ENCODE data around the gene BLOC1S4. TPM values are rescaled to one million over a fixed set of nuclear protein-coding genes. Genes with fewer than 3 reads are reported as not detected.

Gene BLOC1S4
- polyA plus RNA-seq, 6 donors from 2014 or later: 70.2 to 93.2 (median 79.6) TPM

DNA sequence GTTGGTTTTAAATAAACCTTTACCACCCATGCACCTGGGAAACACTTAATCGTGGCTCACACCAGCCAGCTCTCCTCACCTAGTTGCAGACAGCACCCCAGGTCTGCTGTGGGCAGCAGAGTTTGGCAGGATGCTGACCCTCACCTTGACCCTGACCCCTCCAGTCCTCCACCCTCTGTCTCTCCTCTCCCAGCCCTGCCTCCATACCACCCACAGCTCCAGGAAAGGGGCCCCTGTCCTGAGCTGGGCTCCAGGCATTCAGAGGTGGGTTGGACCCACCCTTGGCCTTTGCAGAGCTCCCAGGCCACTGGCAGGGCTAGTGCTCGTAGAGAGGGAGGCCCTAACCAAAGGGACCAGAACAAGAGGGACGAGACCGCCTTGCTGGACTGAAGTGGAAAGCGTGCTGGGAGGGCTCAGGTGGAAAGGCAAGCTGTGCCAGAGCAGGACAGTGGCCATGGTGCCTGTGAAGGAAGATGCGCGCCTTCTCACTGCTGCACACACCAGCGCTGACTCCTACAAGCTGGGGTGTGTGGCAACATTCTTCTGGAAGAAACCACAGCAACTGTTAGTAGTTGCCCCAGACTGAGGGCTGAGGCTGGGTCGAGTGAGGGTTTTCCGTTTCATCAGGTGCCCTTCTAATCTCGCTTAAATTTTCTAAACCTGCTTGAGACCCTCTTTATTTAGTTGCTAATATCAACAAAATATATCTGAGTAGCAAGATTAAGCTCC lies 32.9 kb upstream of the BLOC1S4 start:
- peaks cover 0 to 7% (median 0%) of the 10 kb centered on the region in 7 donors for H3K9me3 Mint-ChIP-seq
- ATAC-seq (ENCODE audit: low read depth in 2 of 2): no peak
- H3K4me3 Mint-ChIP-seq: no peak overlapping the region
- peaks cover 0 to 7% (median 7%) of the 10 kb centered on the region in 3 donors for H3K4me1 Mint-ChIP-seq
- peaks cover 0 to 5% (median 0%) of the 10 kb centered on the region in 3 donors for H3K27me3 Mint-ChIP-seq
- DNase-seq: no peak
- no peak overlapping the region for H3K27ac Mint-ChIP-seq
- H3K36me3 Mint-ChIP-seq: no peaks in the 10 kb centered on the region

DNA sequence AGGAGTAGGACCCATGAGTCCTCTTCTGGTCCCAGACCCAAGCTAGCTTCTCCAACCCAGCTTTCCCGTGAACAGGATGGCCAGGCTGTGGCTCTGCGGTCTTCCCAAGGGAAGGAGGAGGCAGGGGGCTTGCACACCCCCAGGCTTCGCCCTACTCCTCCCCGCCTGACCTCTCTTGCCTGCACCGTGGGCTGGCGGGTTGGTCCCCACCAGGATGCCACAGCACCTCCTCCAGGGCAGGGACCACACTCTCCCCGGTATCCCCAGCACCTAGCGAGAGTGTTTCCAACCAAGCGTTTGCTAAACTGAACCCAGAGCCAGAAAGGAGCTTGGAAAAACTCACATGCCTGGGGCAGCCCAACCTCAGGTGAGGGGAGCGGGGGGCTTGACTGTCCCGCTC lies 31.3 kb upstream of the BLOC1S4 start:
- Mint-ChIP-seq H3K4me3 (no peak overlapping the region), H3K4me1 (peaks cover 0 to 5% (median 4%) of the 10 kb centered on the region in 3 donors), H3K27ac (no peak overlapping the region), H3K9me3 (peaks cover 0 to 7% (median 0%) of the 10 kb centered on the region in 7 donors), H3K36me3 (no peaks in the 10 kb centered on the region), H3K27me3 (peaks cover 0 to 7% (median under 1%) of the 10 kb centered on the region in 3 donors)
- DNase-seq (no peak), ATAC-seq (ENCODE audit: low read depth in 2 of 2) (no peak)

DNA sequence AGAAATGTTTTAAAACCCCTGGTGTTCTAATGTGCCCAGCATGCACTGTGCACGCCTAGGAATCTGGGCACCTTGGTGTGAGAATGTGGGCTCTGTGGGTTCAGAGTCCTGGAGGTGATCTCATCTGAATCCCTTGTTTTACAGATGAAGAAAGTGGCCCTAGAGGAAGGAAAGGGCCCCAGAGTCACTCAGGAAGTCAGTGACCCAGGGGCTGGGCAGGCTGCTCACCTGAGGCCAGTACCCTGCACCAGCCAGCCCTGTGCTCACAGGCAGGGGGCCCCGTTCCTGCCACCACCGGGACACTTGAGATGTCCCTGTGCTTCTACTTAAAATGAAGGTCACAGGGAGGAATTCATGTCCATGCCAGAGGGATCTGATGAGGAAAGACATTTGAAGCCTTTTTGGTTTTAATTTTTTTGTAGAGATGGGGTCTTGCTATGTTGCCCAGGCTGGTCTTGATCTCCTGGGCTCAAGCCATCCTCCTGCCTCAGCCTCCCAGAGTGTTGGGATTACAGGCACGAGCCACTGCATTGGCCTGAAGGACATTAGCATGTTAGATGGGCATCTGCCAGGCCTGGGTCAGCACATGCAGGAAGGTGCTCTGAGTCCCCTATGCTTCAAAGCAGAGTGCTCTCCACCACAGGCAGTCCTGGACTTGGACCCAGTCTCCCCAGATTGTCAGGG lies 29.7 kb upstream of the BLOC1S4 start:
- ATAC-seq (ENCODE audit: low read depth in 2 of 2) (no peak), DNase-seq (no peak)
- no peaks in the 10 kb centered on the region for H3K9me3 Mint-ChIP-seq
- peak overlapping the region in 1 of 8 donors; percentile 15 for H3K4me3 Mint-ChIP-seq
- H3K27me3 Mint-ChIP-seq: peaks cover 0 to 23% (median 8%) of the 10 kb centered on the region in 3 donors
- peak overlapping the region in 1 of 6 donors; percentile 42 for H3K27ac Mint-ChIP-seq
- no peaks in the 10 kb centered on the region for H3K36me3 Mint-ChIP-seq
- H3K4me1 Mint-ChIP-seq: peaks cover 0 to 10% (median 0%) of the 10 kb centered on the region in 3 donors

DNA sequence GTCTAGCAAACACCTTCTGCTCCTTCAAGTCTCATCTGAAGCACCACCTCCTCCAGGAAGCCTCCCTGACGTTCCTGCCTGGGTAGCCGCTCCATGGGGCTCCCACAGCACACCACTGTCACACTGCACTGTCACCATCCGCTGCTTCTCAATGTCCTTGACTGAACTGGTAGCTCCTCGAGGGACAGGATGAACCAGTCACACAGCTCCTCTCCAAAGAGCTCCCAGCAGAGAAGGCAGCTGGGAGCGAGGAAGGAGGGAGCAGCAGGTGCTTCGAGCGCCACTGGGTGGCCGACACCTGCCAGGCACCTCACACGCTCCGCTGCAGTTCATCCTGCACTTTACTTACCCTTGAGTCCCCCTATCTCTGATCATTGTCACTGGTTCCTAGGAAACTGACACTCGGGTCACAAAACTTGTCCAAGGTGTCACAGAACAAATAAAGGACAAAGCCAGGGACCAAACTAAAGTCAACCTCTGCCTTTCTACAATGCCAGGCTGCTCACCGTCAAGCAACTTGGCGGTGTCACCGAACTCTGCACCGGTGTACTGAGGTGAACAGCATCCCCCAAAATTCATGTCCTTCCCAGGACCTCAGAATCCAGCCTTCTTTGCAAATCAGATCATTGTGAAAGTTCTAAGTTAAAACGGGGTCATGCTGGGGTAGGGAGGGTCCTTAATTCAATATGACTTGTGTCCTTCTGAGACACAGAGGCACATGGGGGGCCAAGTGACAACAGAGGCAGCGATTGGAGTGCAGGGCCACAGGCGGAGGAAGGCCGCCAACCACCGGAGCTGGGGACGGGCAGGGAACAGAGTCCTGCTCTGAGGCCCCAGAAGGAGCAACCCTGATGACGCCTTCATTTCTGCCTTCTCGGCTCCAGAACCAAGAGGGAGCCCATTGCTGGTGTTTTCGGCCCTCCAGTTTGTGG lies 27.8 kb upstream of the BLOC1S4 start:
- Mint-ChIP-seq H3K27me3 (peaks cover 0 to 23% (median 8%) of the 10 kb centered on the region in 3 donors), H3K27ac (peak overlapping the region in 3 of 6 donors; percentile 26 to 74 (median 63)), H3K36me3 (no peaks in the 10 kb centered on the region), H3K4me3 (peak overlapping the region in 1 of 8 donors; percentile 48), H3K4me1 (peaks cover 0 to 10% (median 0%) of the 10 kb centered on the region in 3 donors), H3K9me3 (no peaks in the 10 kb centered on the region)
- DNase-seq (no peak), ATAC-seq (ENCODE audit: low read depth in 2 of 2) (no peak)

DNA sequence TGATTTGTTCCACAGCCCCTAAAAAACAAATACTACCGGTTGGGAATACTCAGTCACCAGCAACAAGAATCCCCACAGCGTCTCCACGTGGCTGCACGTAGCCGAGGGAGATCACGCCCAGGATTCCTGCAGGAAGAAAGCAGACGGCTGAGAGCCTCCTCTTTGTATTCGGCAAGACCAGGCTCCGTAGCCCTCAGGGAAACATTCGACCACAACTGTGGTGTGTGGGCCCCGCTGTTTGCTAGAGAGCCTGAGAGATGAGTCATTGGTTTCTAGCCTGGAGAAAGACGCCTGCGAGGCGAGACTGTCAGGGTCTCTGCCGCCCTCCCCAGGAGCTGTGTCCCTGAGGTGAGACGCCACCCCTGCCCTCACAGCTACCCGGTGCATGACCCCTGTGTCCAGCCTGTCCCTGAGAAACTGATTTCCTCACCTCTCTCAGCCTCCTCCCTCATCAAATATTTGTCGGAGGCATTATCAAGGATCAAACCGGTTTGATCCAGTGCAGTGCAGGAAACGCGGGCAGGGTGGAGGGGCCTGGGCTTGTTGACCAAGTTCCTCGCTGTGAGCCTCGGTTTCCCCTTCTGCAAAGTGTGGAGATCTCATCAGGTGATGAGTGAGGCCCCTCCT lies 27.0 kb upstream of the BLOC1S4 start:
- Mint-ChIP-seq H3K9me3 (no peaks in the 10 kb centered on the region), H3K27me3 (peaks cover 0 to 23% (median 8%) of the 10 kb centered on the region in 3 donors), H3K27ac (no peak overlapping the region), H3K4me3 (no peak overlapping the region), H3K4me1 (peaks cover 0 to 10% (median 1%) of the 10 kb centered on the region in 3 donors), H3K36me3 (no peaks in the 10 kb centered on the region)
- ATAC-seq (ENCODE audit: low read depth in 2 of 2) (no peak), DNase-seq (no peak)

DNA sequence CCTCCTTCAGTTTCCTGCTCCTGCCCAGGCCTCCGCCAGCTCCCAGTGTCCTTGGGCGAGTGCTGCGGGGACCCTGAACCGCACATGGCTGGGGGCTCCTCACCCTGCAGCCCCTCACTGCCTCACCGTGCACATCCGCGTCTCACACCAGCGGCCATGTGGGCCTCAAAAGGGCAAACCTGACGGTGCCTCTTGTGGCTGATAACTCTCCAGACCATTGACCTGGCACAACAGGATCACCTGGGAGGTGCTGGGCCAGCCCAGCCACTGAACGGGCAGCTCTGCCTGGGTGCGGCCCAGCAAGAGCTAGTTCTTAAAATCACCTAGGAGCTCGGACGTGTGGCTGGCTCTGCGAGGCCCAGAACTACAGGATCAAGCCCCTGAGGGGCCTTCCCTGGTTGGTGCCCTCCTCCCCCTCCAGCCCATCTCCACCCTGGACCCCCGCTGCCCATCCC lies 26.4 kb upstream of the BLOC1S4 start:
- H3K36me3 Mint-ChIP-seq: no peaks in the 10 kb centered on the region
- DNase-seq (no peak), ATAC-seq (ENCODE audit: low read depth in 2 of 2) (no peak)
- no peak overlapping the region for H3K4me3 Mint-ChIP-seq
- H3K27me3 Mint-ChIP-seq: peaks cover 0 to 23% (median 8%) of the 10 kb centered on the region in 3 donors
- no peak overlapping the region for H3K27ac Mint-ChIP-seq
- H3K4me1 Mint-ChIP-seq: peaks cover under 1 to 10% (median 2%) of the 10 kb centered on the region in 3 donors
- no peaks in the 10 kb centered on the region for H3K9me3 Mint-ChIP-seq

DNA sequence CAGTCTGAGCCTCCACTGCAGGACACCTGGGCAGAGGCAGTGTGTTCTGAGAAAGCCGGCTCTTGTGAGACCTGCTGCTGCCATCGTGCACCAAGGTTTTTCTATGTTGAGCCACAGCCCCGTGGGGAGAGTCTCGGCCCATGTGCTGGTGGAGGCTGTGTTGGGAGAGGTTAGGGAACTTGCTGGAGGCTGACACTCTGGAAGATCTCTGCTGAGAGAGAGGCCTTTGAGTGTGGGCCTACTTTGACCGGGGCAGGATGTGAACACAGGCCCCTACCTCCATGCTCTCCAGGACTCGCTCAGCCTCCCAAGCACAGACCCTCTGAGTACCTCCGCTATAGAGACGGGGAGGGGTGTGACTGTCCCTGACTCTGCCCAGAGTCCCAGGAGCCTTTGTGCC lies 23.6 kb upstream of the BLOC1S4 start:
- no peaks in the 10 kb centered on the region for H3K36me3 Mint-ChIP-seq
- no peak overlapping the region for H3K27ac Mint-ChIP-seq
- DNase-seq (no peak), ATAC-seq (ENCODE audit: low read depth in 2 of 2) (no peak)
- peaks cover 4 to 10% (median 9%) of the 10 kb centered on the region in 3 donors for H3K4me1 Mint-ChIP-seq
- no peaks in the 10 kb centered on the region for H3K9me3 Mint-ChIP-seq
- H3K4me3 Mint-ChIP-seq: no peak overlapping the region
- H3K27me3 Mint-ChIP-seq: peaks cover 0 to 18% (median 8%) of the 10 kb centered on the region in 3 donors

DNA sequence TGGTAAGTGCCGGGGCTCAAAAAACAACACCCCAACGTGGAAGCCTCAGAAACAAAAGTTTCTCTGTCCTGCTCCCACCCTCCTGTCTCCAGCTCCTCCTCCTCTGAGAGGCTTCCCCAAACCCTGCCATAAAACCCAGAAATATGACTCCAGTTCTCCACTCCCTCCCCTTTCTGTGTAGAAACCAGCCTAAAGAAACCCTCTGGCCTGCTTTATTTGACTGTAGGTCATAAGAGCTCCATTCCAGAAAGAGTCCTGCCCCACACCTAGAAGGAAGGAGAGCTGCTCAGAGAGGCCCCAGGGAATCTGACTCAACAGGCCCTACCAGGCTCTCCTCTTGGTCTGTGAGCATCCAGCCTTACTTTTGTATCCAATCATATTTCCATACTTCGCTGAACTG lies 23.2 kb upstream of the BLOC1S4 start:
- Mint-ChIP-seq H3K4me3 (no peak overlapping the region), H3K9me3 (no peaks in the 10 kb centered on the region), H3K27ac (peak overlapping the region in 2 of 6 donors; percentile 47 to 50), H3K4me1 (peaks cover 4 to 10% (median 9%) of the 10 kb centered on the region in 3 donors), H3K36me3 (no peaks in the 10 kb centered on the region), H3K27me3 (peaks cover 0 to 18% (median 8%) of the 10 kb centered on the region in 3 donors)
- no peak for DNase-seq
- no peak for ATAC-seq (ENCODE audit: low read depth in 2 of 2)

DNA sequence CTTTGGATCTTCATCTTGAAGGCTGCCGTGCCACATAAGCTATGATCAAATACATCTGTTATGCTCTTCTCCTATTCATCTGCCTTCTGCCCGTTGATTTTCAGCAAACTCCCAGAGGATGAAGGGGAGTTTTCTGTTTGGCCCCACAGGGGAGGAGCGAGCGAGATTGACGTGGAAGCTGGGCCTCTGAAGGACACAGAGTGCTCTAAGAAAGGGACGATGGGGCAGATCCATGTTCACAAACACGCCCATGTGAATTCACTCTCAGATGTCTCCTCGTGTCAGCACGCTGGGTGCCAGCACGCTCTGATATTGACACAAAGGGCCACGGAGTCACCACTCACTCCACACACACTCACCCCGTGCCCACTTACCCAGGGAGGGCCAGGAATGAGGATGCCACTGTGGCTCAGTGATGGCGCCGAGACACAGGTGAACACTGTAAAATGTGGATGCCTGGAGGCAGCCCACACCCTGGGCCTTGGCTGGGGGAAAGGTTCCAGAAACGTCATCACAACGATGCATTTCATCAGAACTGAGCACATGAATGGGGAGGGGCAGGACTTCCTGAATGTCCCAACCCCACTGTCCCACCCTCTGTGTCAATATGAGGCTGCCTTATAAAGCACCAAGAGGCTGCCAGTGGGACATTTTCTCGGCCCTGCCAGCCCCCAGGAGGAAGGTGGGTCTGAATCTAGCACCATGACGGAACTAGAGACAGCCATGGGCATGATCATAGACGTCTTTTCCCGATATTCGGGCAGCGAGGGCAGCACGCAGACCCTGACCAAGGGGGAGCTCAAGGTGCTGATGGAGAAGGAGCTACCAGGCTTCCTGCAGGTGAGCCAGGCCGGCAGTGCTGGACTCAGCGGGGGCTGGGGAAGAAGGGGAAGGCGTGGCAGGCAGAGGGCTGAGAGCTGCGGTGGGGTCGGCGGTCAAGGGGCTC lies 22.5 kb upstream of the BLOC1S4 start, which contains the start of gene S100P:
Gene S100P, plus strand, starts transcription at position 648 of the 946 bp plus-strand sequence. Its CDS starts 55 bp downstream, at position 703.
- ATAC-seq (ENCODE audit: low read depth in 2 of 2): no peak
- H3K4me1 Mint-ChIP-seq: peaks cover 4 to 15% (median 9%) of the 10 kb centered on the region in 3 donors
- H3K36me3 Mint-ChIP-seq: no peaks in the 10 kb centered on the region
- H3K4me3 Mint-ChIP-seq: no peak within 1 kb of the TSS
- peak within 1 kb of the TSS in 3 of 6 donors; percentile 47 to 60 (median 50) for H3K27ac Mint-ChIP-seq
- DNase-seq: no peak
- H3K9me3 Mint-ChIP-seq: no peaks in the 10 kb centered on the region
- H3K27me3 Mint-ChIP-seq: peaks cover 0 to 18% (median 8%) of the 10 kb centered on the region in 3 donors

DNA sequence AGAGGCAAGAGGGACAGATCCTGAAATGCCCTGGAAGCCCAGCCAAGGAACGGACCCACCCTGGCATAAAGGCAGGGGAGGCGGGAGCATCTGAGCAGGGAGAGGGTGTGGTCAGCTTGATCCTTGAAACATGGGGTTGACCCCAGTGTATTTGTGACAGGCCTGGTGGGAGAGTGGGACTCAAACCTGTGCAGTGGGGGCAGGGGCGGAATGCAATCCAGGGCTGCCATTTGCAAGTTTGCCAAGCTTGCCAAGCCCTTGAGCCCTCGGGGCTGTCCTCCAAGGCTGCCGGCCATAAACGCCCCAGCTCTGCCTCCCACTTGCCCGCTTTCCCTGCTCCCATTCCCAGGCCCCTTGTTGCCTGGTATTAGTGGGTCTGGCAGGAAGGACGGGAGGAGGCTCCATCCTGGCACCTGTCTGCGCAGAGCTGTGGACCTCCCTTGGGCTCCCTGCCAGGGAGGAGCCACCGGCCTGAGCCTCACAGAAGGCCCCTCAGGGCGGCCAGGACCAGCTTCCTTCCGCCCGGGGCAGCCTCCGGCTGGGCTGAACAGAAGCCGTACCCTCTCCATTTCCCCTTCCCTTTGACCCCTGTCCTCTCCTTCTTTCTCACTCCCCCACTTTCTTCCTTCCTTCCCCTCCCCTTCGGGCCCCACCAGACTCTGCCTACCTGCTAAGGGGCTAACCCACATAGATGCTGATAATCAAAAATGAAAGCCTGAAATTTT lies 21.6 kb upstream of the BLOC1S4 start:
- Mint-ChIP-seq H3K36me3 (no peaks in the 10 kb centered on the region), H3K4me3 (no peak overlapping the region), H3K4me1 (peaks cover 4 to 13% (median 11%) of the 10 kb centered on the region in 3 donors), H3K27ac (peak overlapping the region in 2 of 6 donors; percentile 18 to 60), H3K27me3 (peaks cover 0 to 18% (median 8%) of the 10 kb centered on the region in 3 donors), H3K9me3 (no peaks in the 10 kb centered on the region)
- ATAC-seq (ENCODE audit: low read depth in 2 of 2) (no peak), DNase-seq (no peak)
